Measurements from ENCODE around the gene PARP15.
"Not testable (repeated sequence)": the region's sequence is repeated elsewhere in the genome, so short reads cannot be mapped to it uniquely, and the experiment has no call there.

The PARP15 gene

DNA sequence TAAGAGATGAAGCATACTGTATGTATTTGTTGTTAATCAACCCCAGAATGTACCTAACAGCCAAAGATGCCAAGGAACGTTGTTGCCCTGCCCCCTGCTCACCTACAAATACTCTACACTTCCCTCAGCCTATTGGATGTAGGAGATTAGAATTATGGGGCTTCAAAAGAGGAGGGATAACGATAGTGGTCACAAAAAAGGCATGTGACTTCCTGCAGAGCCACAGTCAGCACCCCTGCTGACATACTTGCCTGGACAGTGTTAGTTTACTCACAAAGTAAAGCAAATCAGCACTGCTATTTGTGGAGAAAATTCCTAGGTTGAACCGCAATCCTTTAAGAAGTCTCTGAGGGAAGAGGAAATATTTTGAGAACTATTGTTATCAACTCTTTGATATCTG, 37.9 kb downstream of the PARP15 start:
- DNase-seq (ENCODE audit: low read depth in 2 of 3, low spot score in 2 of 3) = no peak

DNA sequence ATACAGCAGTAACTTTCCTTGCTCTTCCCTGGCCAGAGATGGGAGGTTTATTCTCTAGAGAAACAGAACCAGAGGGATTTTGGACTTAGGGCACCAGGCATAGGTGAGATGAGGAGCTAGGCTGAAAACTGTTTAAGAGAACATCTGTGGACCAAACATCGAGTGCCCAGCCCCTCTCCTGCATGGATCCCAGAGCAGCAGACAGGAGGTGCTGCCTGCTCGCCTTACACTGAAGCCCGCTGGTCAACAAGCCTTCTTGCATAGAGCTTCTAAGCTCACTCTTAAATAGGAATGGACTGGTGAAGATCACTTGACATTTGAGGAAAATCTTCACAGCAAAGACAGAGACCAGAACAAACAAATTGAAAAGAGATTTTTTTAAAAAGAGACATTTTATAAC, 41.2 kb downstream of the PARP15 start:
- no peak for DNase-seq (ENCODE audit: low read depth in 2 of 3, low spot score in 2 of 3)

DNA sequence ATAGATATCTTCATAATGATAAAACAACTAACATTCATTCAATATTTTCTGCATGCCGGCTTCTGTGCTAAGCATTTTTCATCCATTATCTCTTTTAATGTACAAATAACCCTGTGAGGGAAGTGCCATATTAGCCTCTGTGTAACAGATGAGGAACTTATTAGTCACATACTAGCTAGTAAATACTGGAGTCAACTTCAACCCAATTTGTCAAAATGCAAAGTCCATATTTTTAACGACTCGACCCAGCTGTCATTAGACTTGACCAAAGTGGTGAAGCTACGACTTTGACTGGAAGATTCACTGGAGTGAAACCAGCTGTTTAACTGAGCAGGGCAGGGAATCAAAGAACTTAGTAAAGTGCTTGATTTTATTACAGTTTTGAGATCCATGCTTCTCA, 41.6 kb downstream of the PARP15 start:
- DNase-seq (ENCODE audit: low read depth in 2 of 3, low spot score in 2 of 3) = no peak

DNA sequence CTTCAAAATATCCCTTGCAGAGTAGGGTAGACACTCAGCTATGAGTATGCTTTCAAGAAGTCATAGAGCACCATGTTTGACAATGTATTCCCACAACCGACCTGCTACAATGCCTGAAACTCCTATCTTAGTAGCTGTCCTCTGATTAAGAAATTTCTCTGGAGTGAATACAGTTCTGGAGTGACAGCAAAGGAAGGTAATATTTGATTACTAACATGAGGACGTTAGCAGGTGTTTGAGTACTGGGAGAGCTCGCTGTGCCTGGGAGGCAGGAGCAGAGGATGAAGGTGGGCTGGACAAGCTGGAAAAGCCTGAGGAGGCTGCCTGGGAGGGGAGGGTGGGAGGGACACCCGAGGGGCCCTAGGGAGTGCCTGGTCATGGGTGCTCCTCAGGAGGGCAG, 42.9 kb downstream of the PARP15 start:
- no peak for DNase-seq (ENCODE audit: low read depth in 2 of 3, low spot score in 2 of 3)

DNA sequence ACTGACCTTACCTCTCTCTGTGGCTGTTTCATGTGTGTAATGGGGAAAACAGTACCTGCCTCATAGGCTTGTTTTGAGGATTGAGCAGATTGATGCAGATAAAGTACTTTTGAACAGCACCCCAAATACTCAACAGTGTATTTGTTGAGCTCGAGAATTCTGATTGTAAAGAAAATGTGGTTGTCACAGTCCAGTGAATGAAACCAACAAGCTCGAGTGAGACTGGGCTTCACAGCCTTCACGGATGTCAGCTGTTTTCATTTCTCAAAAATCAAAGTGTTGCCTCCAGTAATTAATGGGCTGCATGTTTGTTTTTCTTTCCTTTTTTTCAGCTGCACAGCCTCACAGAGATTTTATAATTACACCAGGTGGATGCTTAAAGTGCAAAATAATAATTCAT, 43.7 kb downstream of the PARP15 start:
- no peak for DNase-seq (ENCODE audit: low read depth in 2 of 3, low spot score in 2 of 3)

DNA sequence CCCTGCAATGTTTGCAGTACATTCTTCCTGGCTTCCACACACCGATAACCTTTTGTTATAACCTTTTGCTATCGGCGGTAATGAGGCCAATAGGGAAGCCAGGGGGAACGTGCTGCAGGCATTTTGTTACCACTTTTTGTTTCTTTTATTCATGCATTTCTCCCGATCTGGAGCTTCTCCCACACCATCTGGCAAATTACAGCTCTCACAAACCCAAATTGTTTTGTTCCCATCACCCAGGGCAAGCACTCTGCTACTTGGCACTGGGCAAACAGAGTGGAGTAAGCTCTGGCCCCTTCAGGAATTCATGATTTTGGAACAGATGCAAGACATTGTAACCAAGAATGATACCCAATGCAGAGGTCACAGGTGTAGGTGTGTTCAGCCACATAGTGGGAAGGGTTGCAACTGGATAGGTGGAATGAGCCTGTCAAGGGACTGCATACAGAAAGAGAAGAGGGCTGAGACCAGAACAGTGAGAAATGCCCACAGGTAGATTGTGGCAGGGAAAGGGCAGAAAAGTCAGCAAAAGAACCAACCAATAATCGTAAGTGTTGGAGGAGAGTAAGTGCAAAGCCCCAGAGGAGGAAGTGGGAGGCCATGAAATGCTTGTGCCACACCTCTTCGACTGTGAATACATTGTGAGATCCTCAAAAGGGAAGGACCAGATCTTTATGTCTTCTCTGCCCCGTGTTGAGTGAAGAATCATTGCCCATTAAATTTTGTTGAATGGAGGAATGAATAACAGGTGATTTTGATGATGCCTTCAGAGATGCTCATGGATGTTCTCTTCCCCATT, 45.8 kb downstream of the PARP15 start:
- no peak for DNase-seq (ENCODE audit: low read depth in 2 of 3, low spot score in 2 of 3)

DNA sequence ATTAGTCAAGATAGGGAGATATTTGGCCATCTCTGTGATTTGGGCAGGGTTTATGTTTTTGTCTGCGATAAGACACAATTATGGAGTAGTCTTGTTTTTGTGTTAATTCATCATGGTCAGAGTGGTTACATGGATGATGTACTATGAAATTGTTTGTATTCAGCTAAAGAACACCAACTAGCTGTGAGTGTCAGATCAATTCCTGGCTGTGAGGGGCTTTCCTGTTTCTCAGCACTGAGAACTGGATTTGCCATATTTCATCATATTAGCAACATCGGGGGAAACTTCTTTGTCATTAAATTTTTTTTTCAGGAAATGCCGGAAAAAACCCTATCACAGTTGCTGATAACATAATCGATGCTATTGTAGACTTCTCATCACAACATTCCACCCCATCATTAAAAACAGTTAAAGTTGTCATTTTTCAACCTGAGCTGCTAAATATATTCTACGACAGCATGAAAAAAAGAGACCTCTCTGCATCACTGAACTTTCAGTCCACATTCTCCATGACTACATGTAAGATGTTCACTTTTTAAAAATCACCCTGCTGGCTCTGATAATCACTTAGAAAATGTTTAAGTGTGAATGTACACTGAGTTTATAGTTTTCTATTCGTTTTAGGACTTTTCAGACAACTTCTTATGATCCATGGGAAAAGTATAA, 49.2 kb downstream of the PARP15 start:
- DNase-seq (ENCODE audit: low read depth in 2 of 3, low spot score in 2 of 3) = no peak

DNA sequence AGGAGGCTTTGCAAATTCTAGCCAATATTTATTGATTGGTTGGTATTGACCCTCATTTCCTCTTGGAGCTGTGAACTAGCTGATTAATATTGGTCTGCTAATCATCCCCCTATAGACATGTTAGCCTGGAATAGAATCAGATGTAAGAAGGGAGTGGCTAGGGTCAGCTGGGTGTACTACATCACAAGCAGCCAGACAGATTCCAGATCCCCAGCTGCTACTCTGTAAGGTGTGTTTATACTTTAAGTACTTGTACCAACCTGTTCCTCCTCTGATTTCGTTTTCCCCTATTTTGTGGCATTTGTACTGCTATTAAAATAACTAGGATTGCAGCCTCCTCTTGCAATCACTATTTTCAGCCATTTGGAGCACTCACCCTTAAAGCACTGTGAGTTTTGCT, 49.9 kb downstream of the PARP15 start:
- DNase-seq (ENCODE audit: low read depth in 2 of 3, low spot score in 2 of 3) = no peak

DNA sequence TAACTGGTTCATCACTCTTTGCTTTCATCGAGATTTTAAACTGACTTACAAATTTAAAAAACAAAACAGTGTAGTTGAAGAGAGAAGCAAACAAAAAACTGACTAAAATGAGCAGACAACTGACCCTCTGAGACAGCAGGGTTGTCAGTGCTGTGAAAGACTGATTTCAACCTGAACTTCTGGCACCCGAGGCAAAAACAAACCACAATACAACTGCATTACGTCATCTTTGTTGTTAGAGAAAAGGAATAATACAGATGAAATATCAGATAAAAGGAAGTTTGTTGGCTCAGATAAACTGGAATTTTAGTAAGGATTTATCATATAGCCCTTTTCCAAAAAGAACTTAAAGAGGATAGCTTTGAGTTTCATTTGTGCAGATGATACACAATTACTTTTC, 51.1 kb downstream of the PARP15 start:
- DNase-seq (ENCODE audit: low read depth in 2 of 3, low spot score in 2 of 3) = no peak

DNA sequence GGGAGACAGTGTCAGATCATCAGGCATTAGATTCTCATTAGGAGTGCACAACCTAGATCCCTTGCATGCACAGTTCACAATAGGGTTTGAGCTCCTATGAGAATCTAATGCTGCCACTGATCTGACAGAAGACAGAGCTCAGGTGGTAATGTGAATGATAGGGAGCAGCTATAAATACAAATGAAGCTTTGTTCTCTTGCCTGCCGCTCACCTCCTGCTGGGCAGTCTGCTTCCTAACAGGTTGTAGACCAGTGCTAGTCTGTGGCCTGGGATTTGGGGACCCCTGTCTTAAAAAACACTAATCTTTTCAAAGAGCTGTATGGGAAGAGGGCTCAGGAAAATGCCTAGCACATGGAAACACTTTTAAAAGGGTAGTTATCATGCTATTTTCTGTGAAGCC, 52.3 kb downstream of the PARP15 start:
- no peak for DNase-seq (ENCODE audit: low read depth in 2 of 3, low spot score in 2 of 3)

DNA sequence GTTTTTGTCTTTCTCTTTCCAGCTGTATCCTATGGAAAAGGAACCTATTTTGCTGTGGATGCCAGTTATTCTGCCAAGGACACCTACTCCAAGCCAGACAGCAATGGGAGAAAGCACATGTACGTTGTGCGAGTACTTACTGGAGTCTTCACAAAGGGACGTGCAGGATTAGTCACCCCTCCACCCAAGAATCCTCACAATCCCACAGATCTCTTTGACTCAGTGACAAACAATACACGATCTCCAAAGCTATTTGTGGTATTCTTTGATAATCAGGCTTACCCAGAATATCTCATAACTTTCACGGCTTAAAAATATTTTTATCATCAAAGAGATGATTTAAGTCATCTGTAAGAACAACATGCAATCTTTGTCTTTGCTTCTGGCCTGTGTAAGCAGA, 58.3 kb downstream of the PARP15 start:
- DNase-seq (ENCODE audit: low read depth in 2 of 3, low spot score in 2 of 3) = no peak

DNA sequence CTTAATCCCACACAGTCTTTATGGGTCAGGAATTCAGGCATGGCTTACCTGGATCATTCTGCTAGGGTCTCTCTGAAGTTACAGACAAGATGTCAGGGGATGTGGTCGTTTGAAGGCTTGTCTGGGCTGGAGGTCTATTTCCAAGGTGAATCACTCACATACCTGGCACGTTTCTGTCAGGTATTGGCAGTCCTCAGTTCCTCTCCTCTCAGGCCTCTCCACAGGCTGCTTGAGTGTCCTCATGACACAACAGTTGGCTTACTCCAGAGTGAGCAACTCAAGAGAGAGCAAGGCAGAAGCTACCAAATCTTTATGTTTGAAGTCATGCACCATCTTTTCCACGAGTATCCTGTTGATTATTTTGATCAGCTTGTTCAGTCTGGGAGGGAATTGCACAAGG, 59.2 kb downstream of the PARP15 start:
- no peak for DNase-seq (ENCODE audit: low read depth in 2 of 3, low spot score in 2 of 3)

DNA sequence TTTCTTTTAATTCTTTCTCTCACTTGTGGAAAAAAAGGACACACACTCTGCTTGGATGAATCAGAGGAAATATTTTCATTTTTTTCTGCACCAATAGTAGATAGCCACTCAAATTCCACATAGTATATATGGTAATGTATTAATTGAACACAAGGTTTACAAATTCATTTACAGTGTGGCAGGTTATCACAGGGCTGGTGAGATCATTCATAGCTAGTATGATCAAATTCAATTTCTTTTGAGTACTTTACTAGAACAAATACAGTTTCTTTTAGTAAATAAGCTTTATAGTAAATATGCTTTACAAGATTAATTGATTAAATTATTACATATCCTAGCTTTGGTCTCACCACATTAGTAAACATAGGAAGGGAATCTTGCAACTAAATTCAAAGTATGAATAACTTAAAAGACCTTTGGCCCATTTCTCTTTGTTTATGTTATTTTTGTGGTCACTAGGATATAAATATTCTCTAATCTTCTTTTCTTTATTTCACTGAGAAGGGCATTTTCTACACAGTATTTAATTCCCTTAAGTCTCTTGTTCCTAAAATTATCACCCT, 63.1 kb downstream of the PARP15 start:
- no peak for DNase-seq (ENCODE audit: low read depth in 2 of 3, low spot score in 2 of 3)

DNA sequence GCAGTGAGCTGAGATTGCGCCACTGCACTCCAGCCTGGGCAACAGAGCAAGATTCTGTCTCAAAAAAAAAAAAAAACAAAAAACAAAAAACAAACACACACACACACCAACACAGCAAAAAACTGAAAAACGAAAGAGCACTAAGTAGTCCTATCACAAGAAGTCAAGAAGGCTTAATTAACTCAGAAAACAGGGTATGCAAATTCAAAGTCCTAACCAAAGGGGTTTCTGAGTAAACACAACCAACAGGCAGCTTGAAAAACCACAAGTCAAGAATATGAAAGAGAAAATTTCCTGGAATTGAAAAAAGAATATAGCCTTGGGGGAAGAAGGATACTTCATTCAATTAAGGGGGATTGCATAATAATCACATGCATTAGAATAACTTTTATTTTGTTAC, 65.5 kb downstream of the PARP15 start:
- no peak for DNase-seq (ENCODE audit: low read depth in 2 of 3, low spot score in 2 of 3)

DNA sequence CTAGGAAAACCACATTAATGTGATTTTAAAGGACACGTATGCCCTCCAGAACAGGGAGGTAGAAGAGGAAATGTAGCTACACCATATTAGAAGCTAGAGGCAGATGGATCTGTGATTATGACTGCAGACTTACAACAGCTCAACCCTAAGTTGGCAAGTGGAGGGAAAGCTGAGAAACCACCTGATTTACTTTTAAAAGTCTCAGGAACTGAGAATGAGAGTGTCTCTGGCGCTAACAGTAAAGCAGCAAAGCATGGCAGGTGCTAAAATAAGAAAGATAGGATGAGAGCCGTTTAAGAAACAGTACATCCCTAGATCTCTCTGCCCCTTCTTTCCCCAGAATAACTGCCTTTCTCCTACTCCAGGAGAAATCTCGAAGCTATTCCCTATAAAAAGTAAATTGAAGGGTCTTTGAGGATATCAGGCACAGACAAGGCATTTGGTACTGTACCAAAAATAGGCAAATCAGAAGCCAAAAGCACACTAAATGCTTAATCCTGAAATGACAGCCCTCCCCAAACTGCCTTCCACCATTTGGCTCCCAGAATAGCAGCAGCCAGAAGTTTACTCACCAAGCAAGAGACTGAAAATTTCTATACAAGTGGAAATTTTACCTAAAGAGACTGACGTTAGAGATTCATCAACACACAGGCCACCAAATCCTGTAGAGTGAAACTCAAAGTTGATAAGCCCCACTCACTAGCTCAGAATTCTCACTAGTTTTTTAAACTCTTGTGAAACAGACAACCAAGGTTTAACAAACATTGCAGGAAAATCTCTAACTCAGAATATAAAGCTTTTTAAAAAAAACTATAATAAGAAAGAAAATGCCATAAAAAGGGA, 68.9 kb downstream of the PARP15 start:
- DNase-seq (ENCODE audit: low read depth in 2 of 3, low spot score in 2 of 3) = no peak

DNA sequence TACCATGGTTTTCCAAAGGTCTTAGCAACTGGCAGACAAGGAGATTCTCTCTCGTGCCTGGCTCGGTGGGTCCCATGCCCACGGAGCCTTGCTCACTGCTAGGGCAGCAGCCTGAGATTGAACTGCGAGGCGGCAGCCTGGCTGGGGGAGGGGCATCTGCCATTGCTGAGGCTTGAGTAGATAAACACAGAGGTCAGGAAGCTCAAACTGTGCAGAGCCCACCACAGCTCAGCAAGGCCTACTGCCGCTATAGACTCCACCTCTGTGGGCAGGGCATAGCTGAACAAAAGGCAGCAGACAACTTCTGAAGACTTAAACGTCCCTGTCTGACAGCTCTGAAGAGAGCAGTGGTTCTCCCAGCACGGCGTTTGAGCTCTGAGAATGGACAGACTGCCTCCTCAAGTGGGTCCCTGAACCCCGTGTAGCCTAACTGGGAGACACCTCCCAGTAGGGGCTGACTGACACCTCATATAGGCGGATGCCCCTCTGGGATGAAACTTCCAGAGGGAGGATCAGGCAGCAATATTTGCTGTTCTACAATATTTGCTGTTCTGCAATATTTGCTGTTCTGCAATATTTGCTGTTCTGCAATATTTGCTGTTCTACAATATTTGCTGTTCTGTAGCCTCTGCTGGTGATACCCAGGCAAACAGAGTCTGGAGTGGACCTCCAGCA, 73.9 kb downstream of the PARP15 start:
- not testable (repeated sequence) for DNase-seq (ENCODE audit: low read depth in 2 of 3, low spot score in 2 of 3)

DNA sequence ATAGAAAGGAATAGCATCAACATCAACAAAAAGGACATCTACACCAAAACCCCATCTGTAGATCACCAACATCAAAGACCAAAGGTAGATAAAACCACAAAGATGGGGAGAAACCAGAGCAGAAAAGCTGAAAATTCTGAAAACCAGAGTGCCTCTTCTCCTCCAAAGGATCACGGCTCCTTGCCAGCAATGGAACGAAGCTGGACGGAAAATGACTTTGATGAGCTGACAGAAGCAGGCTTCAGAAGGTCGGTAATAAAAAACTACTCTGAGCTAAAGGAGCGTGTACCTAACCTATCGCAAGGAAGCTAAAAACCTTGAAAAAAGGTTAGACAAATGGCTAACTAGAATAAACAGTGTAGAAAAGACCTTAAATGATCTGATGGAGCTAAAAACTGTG, 74.5 kb downstream of the PARP15 start:
- not testable (repeated sequence) for DNase-seq (ENCODE audit: low read depth in 2 of 3, low spot score in 2 of 3)

DNA sequence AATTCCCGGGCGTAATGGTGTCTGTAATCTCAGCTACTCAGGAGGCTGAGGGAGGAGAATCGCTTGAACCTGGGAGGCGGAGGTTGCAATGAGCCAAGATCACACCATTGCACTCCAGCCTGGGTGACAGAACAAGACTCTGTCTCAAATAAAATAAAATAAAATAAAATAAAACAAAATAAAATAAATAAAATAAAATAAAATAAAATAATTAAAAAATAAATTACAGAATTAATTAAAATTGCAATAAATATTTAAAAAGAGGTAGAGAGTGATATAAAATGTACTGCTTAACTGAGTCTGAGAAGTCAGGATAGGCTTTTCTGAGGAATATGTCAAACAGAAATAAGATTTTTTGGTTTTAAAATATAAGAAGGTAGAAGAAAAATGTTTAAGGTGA, 80.9 kb downstream of the PARP15 start:
- DNase-seq (ENCODE audit: low read depth in 2 of 3, low spot score in 2 of 3) = not testable (repeated sequence)

DNA sequence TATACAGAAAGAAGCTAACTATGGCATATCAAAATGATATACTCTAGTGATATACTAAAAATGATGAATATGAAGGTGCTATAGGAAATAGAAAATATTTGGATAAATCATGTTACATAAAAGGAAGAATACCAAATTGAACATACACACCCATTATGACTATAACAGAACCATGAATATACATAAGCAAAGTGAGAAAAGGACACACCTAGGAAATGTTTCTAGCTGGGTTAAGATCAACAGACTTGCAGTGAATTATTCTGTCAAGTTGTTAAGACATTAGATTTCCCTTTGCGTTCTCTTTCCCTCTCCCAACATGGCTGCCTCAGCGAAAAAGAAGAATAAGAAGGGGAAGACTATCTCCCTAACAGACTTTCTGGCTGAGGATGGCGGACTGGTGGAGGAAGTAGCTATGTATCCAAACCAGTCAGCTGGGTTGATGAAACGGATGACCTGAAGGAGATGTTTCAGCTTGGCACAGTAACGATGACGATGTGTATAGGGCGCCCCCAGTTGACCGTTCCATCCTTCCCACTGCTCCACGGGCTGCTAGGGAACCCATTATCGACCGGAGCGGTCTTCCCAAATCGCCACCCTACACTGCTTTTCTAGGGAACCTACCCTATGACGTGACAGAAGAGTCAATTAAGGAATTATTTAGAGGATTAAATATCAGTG, 83.0 kb downstream of the PARP15 start:
- no peak for DNase-seq (ENCODE audit: low read depth in 2 of 3, low spot score in 2 of 3)

DNA sequence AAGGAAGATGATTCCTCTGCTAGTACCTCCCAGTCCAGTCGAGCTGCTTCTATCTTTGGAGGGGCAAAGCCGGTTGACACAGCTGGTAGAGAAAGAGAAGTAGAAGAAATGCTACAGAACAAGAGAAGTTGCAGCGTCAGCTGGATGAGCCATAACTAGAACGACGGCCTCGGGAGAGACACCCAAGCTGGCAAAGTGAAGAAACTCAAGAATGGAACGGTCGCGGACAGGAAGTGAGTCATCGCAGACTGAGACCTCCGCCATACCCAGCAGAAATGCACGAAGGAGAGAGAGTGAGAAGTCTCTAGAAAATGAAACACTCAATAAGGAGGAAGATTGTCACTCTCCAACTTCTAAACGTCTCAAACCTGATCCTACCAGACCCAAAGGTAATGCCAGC, 84.2 kb downstream of the PARP15 start:
- no peak for DNase-seq (ENCODE audit: low read depth in 2 of 3, low spot score in 2 of 3)

DNA sequence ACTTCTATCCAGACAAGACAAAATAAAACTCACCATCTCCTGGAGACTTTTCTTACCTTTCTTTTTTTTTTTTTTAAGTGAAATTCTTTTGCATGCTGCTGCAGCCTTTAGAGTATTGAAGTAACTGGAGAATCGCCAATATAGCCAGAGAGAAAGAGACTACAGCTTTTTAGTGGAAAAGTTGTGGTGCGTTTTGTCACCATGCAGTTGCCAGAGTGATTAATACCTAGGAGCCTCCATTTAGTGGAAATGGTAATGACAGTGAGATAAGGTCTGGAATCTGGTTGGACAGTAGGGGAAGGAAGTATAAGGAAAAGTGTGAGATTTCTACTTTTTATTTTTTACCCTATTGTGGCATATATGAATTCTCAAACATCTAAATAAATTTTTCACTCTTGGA, 85.1 kb downstream of the PARP15 start:
- DNase-seq (ENCODE audit: low read depth in 2 of 3, low spot score in 2 of 3) = no peak
